ENCODE results near the gene HOXB5.

HOXB5 gene

DNA sequence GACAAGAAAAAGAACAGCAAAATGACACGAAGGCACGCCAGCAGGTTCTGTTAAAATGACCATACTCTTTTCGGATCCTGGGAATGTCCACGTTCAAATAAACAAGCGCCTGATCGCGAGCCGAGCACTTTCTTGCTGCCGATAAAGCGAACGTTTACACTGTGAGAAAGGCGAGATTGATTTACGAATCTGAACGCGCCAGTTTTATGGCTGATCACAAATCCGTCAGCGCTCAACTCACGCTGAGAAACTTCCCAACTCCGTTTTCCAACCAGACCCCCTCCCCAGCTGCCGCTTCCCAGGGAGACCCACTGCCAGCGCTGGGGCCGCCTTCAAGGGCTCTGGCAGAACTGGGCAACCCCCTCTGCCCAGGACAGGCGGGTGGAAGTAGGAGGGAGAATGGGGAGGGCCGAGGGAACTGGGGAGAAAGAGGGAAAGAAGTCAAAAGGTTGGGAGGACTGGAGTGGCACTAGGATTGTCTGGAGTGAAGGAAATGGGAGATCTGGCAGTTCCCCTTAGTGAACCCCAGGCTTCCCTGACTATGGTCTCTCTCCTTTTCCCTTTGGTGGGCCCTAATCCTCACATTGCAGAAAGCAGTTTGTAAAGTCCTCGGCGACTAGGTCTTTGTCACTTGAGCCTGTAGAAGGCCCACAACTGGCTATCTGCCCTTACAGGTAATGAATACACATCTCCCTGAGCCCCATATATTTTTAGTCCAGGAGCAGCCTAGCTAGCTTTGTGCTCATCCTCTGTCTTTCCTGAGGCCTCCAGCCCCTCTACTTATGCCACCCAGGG, 22.4 kb downstream of the HOXB5 start:
- Histone ChIP-seq H4K8ac (ENCODE audit: low read depth, low read length) (no peak overlapping the region), H3K14ac (ENCODE audit: low read length) (no peak overlapping the region), H3K27me3 (ENCODE audit: control insufficient read depth in 3 of 3, insufficient read depth in 3 of 3, low read depth in 1 of 3, low read length in 3 of 3) (peaks cover 59 to 100% (median 99%) of the 10 kb centered on the region in 3 experiments), H2BK12ac (ENCODE audit: low read length) (no peak overlapping the region), H3K36me3 (replicated peaks in 1 of 2; ENCODE audit: control insufficient read depth in 2 of 2, insufficient read depth in 2 of 2, low read length in 2 of 2) (no peaks in the 10 kb centered on the region), H2BK120ac (ENCODE audit: low read depth, low read length) (no peak overlapping the region), H4K91ac (ENCODE audit: low read depth, low read length, poor library complexity) (no peak overlapping the region), H3K4me3 (ENCODE audit: low read length in 2 of 2) (no peak overlapping the region), H3K18ac (ENCODE audit: low read length) (no peak overlapping the region), H3K23ac (ENCODE audit: low read depth, low read length, poor library complexity) (no peak overlapping the region), H3K79me1 (ENCODE audit: low read depth, low read length) (no peaks in the 10 kb centered on the region), H3K4me2 (ENCODE audit: insufficient read depth, low read length, poor library complexity, severe bottlenecking) (no peak overlapping the region), H2AFZ (ENCODE audit: low read length) (no peak overlapping the region), H3K9me3 (replicated peaks in 1 of 2; ENCODE audit: control insufficient read depth in 2 of 2, insufficient read depth in 1 of 2, low read depth in 1 of 2, low read length in 2 of 2) (peaks cover 0 to 4% of the 10 kb centered on the region in 2 donors), H2BK5ac (ENCODE audit: low read length) (no peak overlapping the region), H3K4me1 (ENCODE audit: control insufficient read depth in 2 of 2, insufficient read depth in 1 of 2, low read depth in 1 of 2, low read length in 2 of 2) (no peaks in the 10 kb centered on the region), H3K9ac (ENCODE audit: low read depth, low read length, poor library complexity) (no peak overlapping the region), H2BK15ac (ENCODE audit: low read length) (no peak overlapping the region), H3K27ac (replicated peaks; ENCODE audit: low read length) (no peak overlapping the region), H2AK5ac (ENCODE audit: low read depth, low read length) (no peak overlapping the region), H3K4ac (ENCODE audit: low read length) (no peak overlapping the region)
- DNase-seq (ENCODE audit: low spot score), result no peak
- no CpG with 5 or more reads among the region's 26 CpGs for WGBS, 2 donors (ENCODE audit: extremely low coverage in 2 of 2, insufficient read length in 2 of 2, insufficient replicate concordance in 1 of 2)

DNA sequence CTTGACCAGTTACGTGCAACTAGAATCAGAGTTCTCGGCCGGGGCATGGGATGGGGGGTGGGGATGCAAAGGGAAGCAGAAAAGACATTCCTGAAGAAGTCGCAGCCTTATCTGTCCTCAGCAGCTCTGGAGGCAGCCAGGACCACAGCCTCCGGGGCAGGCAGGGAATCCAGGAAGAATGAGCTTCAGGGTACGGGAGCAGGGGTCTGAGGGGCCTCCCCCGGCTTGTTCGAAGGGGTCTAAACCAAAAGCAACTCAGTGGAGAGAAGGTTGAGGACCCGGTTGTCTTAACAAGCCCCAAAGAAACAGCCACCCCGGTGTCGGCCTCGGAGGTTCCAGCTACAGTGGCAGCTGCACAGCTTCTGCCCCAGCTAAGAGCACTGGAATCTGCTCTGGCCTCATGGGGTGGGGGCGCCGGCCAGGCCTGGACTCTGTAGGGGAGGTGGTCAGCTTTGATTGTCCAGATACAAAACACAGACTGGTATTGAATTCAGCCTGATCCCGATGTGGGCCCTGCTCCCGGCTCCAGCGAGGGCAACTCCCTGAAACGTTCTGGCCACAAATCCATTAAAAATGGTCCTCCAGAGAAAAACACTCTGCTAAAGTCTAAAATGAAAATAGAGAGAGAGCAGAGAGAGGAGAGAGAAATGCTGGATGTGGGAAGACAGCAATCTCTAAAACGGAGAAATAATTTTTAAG, 23.1 kb downstream of the HOXB5 start:
- Histone ChIP-seq H3K9me3 (replicated peaks in 1 of 2; ENCODE audit: control insufficient read depth in 2 of 2, insufficient read depth in 1 of 2, low read depth in 1 of 2, low read length in 2 of 2) (peaks cover 0 to 4% of the 10 kb centered on the region in 2 donors), H3K9ac (ENCODE audit: low read depth, low read length, poor library complexity) (no peak overlapping the region), H3K14ac (ENCODE audit: low read length) (no peak overlapping the region), H2BK15ac (ENCODE audit: low read length) (no peak overlapping the region), H3K27ac (replicated peaks; ENCODE audit: low read length) (no peak overlapping the region), H3K27me3 (ENCODE audit: control insufficient read depth in 3 of 3, insufficient read depth in 3 of 3, low read depth in 1 of 3, low read length in 3 of 3) (peaks cover 57 to 100% (median 99%) of the 10 kb centered on the region in 3 experiments), H3K4me2 (ENCODE audit: insufficient read depth, low read length, poor library complexity, severe bottlenecking) (no peak overlapping the region), H3K18ac (ENCODE audit: low read length) (no peak overlapping the region), H4K8ac (ENCODE audit: low read depth, low read length) (no peak overlapping the region), H4K91ac (ENCODE audit: low read depth, low read length, poor library complexity) (no peak overlapping the region), H3K36me3 (replicated peaks in 1 of 2; ENCODE audit: control insufficient read depth in 2 of 2, insufficient read depth in 2 of 2, low read length in 2 of 2) (no peaks in the 10 kb centered on the region), H2AK5ac (ENCODE audit: low read depth, low read length) (no peak overlapping the region), H3K4me1 (ENCODE audit: control insufficient read depth in 2 of 2, insufficient read depth in 1 of 2, low read depth in 1 of 2, low read length in 2 of 2) (no peaks in the 10 kb centered on the region), H3K4me3 (ENCODE audit: low read length in 2 of 2) (no peak overlapping the region), H3K23ac (ENCODE audit: low read depth, low read length, poor library complexity) (peak overlapping the region; percentile 66), H2BK12ac (ENCODE audit: low read length) (no peak overlapping the region), H2BK120ac (ENCODE audit: low read depth, low read length) (no peak overlapping the region), H3K4ac (ENCODE audit: low read length) (no peak overlapping the region), H2AFZ (ENCODE audit: low read length) (no peak overlapping the region), H2BK5ac (ENCODE audit: low read length) (no peak overlapping the region), H3K79me1 (ENCODE audit: low read depth, low read length) (no peaks in the 10 kb centered on the region)
- DNase-seq (ENCODE audit: low spot score), result no peak
- WGBS, 2 donors (ENCODE audit: extremely low coverage in 2 of 2, insufficient read length in 2 of 2, insufficient replicate concordance in 1 of 2), result no CpG with 5 or more reads among the region's 19 CpGs

- Histone ChIP-seq H3K14ac (ENCODE audit: low read length) (no peak overlapping the region), H2AK5ac (ENCODE audit: low read depth, low read length) (no peak overlapping the region), H3K4me1 (ENCODE audit: control insufficient read depth in 2 of 2, insufficient read depth in 1 of 2, low read depth in 1 of 2, low read length in 2 of 2) (no peaks in the 10 kb centered on the region), H2BK15ac (ENCODE audit: low read length) (no peak overlapping the region), H3K27ac (replicated peaks; ENCODE audit: low read length) (no peak overlapping the region), H3K36me3 (replicated peaks in 1 of 2; ENCODE audit: control insufficient read depth in 2 of 2, insufficient read depth in 2 of 2, low read length in 2 of 2) (no peaks in the 10 kb centered on the region), H2BK5ac (ENCODE audit: low read length) (no peak overlapping the region), H3K9me3 (replicated peaks in 1 of 2; ENCODE audit: control insufficient read depth in 2 of 2, insufficient read depth in 1 of 2, low read depth in 1 of 2, low read length in 2 of 2) (peaks cover 0 to 4% of the 10 kb centered on the region in 2 donors), H2BK120ac (ENCODE audit: low read depth, low read length) (no peak overlapping the region), H3K4me3 (ENCODE audit: low read length in 2 of 2) (no peak overlapping the region), H4K91ac (ENCODE audit: low read depth, low read length, poor library complexity) (no peak overlapping the region), H3K4ac (ENCODE audit: low read length) (no peak overlapping the region), H3K79me1 (ENCODE audit: low read depth, low read length) (no peaks in the 10 kb centered on the region), H2BK12ac (ENCODE audit: low read length) (no peak overlapping the region), H3K23ac (ENCODE audit: low read depth, low read length, poor library complexity) (no peak overlapping the region), H2AFZ (ENCODE audit: low read length) (no peak overlapping the region), H3K27me3 (ENCODE audit: control insufficient read depth in 3 of 3, insufficient read depth in 3 of 3, low read depth in 1 of 3, low read length in 3 of 3) (peaks cover 61 to 100% (median 99%) of the 10 kb centered on the region in 3 experiments), H4K8ac (ENCODE audit: low read depth, low read length) (no peak overlapping the region), H3K9ac (ENCODE audit: low read depth, low read length, poor library complexity) (no peak overlapping the region), H3K18ac (ENCODE audit: low read length) (no peak overlapping the region), H3K4me2 (ENCODE audit: insufficient read depth, low read length, poor library complexity, severe bottlenecking) (no peak overlapping the region)
- no peak for DNase-seq (ENCODE audit: low spot score)
- WGBS, 2 donors (ENCODE audit: extremely low coverage in 2 of 2, insufficient read length in 2 of 2, insufficient replicate concordance in 1 of 2), result no CpG with 5 or more reads among the region's 6 CpGs
Observed at GRCh38 chr17:48569674-48570324, 23.8 kb downstream of the HOXB5 start.

DNA sequence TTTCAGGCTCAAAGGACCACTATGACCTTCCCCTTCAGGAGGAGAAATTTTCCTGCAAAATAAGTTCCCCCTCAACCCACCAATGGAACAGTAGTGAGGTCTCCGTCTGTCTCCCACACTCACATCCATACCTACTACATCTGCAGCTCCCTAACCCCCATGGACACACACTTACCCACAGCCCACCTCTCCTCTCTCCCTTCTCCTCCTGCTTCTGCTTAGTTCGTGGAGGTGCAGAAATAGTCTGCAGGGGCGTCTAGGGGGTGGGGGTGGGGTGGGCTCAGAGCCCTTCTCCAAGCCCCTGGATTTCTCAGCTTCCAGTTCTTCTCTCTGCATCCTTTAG, 24.4 kb downstream of the HOXB5 start:
- H2BK5ac ChIP-seq (ENCODE audit: low read length), result no peak overlapping the region
- no peak overlapping the region for H3K27ac ChIP-seq (replicated peaks; ENCODE audit: low read length)
- H2BK15ac ChIP-seq (ENCODE audit: low read length), result no peak overlapping the region
- H3K4me3 ChIP-seq (ENCODE audit: low read length in 2 of 2), result no peak overlapping the region
- H3K9ac ChIP-seq (ENCODE audit: low read depth, low read length, poor library complexity), result no peak overlapping the region
- H3K18ac ChIP-seq (ENCODE audit: low read length), result no peak overlapping the region
- H3K27me3 ChIP-seq (ENCODE audit: control insufficient read depth in 3 of 3, insufficient read depth in 3 of 3, low read depth in 1 of 3, low read length in 3 of 3), result peaks cover 61 to 99% (median 99%) of the 10 kb centered on the region in 3 experiments
- no peaks in the 10 kb centered on the region for H3K79me1 ChIP-seq (ENCODE audit: low read depth, low read length)
- peaks cover 0 to 4% of the 10 kb centered on the region in 2 donors for H3K9me3 ChIP-seq (replicated peaks in 1 of 2; ENCODE audit: control insufficient read depth in 2 of 2, insufficient read depth in 1 of 2, low read depth in 1 of 2, low read length in 2 of 2)
- H2BK120ac ChIP-seq (ENCODE audit: low read depth, low read length), result no peak overlapping the region
- no peak overlapping the region for H3K23ac ChIP-seq (ENCODE audit: low read depth, low read length, poor library complexity)
- no peak overlapping the region for H4K91ac ChIP-seq (ENCODE audit: low read depth, low read length, poor library complexity)
- no peaks in the 10 kb centered on the region for H3K4me1 ChIP-seq (ENCODE audit: control insufficient read depth in 2 of 2, insufficient read depth in 1 of 2, low read depth in 1 of 2, low read length in 2 of 2)
- no peak for DNase-seq (ENCODE audit: low spot score)
- no peak overlapping the region for H4K8ac ChIP-seq (ENCODE audit: low read depth, low read length)
- H2AFZ ChIP-seq (ENCODE audit: low read length), result no peak overlapping the region
- WGBS, 2 donors (ENCODE audit: extremely low coverage in 2 of 2, insufficient read length in 2 of 2, insufficient replicate concordance in 1 of 2), result no CpG with 5 or more reads among the region's 3 CpGs
- H2AK5ac ChIP-seq (ENCODE audit: low read depth, low read length), result no peak overlapping the region
- H3K36me3 ChIP-seq (replicated peaks in 1 of 2; ENCODE audit: control insufficient read depth in 2 of 2, insufficient read depth in 2 of 2, low read length in 2 of 2), result no peaks in the 10 kb centered on the region
- no peak overlapping the region for H3K14ac ChIP-seq (ENCODE audit: low read length)
- H2BK12ac ChIP-seq (ENCODE audit: low read length), result no peak overlapping the region
- H3K4me2 ChIP-seq (ENCODE audit: insufficient read depth, low read length, poor library complexity, severe bottlenecking), result no peak overlapping the region
- no peak overlapping the region for H3K4ac ChIP-seq (ENCODE audit: low read length)

All from neuronal stem cell (in vitro differentiated cells).